Parathyroid adenoma (tissue), 2 donors: ENCODE data around the gene FGGY.
"Not testable (repeated sequence)": the region's sequence is repeated elsewhere in the genome, so short reads cannot be mapped to it uniquely, and the experiment has no call there.

ENCODE experiments used
- H2AFZ ChIP-seq: fragments of 300-600 bp; sonication (generic); one replicate; pipeline ENCODE4 v1.7.0; 2017; ENCODE audit warnings: antibody characterized with exemption, mild to moderate bottlenecking
- H3K27ac ChIP-seq: fragments of 300-600 bp; sonication (generic); one replicate; pipeline ENCODE4 v1.7.0; 2017
- H3K27me3 ChIP-seq: fragments of 300-600 bp; sonication (generic); one replicate; pipeline ENCODE4 v1.7.0; 2017; ENCODE audit warnings: low read length; ENCODE audit not compliant: control insufficient read depth, insufficient read depth
- H3K36me3 ChIP-seq: fragments of 300-600 bp; sonication (generic); one replicate; pipeline ENCODE4 v1.7.0; 2017; ENCODE audit warnings: low read length; ENCODE audit not compliant: control insufficient read depth, insufficient read depth
- H3K4me1 ChIP-seq: fragments of 300-600 bp; sonication (generic); one replicate; pipeline ENCODE4 v1.7.0; 2017; ENCODE audit warnings: control low read depth
- H3K4me2 ChIP-seq: fragments of 300-600 bp; sonication (generic); one replicate; pipeline ENCODE4 v1.7.0; 2017; ENCODE audit warnings: low read length
- H3K4me3 ChIP-seq: fragments of 300-600 bp; sonication (generic); one replicate; pipeline ENCODE4 v1.7.0; 2017; ENCODE audit warnings: low read depth, low read length
- H3K79me2 ChIP-seq: fragments of 300-600 bp; sonication (generic); one replicate; pipeline ENCODE4 v1.7.0; 2017; ENCODE audit warnings: control low read depth
- H3K9ac ChIP-seq: fragments of 300-600 bp; sonication (generic); one replicate; pipeline ENCODE4 v1.7.0; 2017; ENCODE audit warnings: mild to moderate bottlenecking
- H3K9me3 ChIP-seq: fragments of 300-600 bp; sonication (generic); one replicate; pipeline ENCODE4 v1.7.0; 2017; ENCODE audit warnings: low read length; ENCODE audit not compliant: control insufficient read depth
- TF ChIP-seq, protein P1 (sequence below): fragments of 300-600 bp; sonication (generic); IDR thresholded peaks from one replicate; pipeline ENCODE4 v1.7.0; 2017; ENCODE audit warnings: antibody characterized with exemption, mild to moderate bottlenecking
- donor health status: primary hyperparathyroidism.

The FGGY gene

GRCh38 chr1:59705466-59706302 lies 408.8 kb downstream of the FGGY start:
- Histone ChIP-seq H3K79me2 (no peaks in the 10 kb centered on the region), H3K27me3 (no peaks in the 10 kb centered on the region), H2AFZ (no peak overlapping the region), H3K9ac (no peak overlapping the region), H3K4me2 (no peak overlapping the region), H3K9me3 (no peaks in the 10 kb centered on the region), H3K36me3 (no peaks in the 10 kb centered on the region), H3K4me3 (no peak overlapping the region), H3K27ac (no peak overlapping the region), H3K4me1 (no peaks in the 10 kb centered on the region)
- TF ChIP-seq, protein P1, sequence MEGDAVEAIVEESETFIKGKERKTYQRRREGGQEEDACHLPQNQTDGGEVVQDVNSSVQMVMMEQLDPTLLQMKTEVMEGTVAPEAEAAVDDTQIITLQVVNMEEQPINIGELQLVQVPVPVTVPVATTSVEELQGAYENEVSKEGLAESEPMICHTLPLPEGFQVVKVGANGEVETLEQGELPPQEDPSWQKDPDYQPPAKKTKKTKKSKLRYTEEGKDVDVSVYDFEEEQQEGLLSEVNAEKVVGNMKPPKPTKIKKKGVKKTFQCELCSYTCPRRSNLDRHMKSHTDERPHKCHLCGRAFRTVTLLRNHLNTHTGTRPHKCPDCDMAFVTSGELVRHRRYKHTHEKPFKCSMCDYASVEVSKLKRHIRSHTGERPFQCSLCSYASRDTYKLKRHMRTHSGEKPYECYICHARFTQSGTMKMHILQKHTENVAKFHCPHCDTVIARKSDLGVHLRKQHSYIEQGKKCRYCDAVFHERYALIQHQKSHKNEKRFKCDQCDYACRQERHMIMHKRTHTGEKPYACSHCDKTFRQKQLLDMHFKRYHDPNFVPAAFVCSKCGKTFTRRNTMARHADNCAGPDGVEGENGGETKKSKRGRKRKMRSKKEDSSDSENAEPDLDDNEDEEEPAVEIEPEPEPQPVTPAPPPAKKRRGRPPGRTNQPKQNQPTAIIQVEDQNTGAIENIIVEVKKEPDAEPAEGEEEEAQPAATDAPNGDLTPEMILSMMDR, result no peak

- Histone ChIP-seq H3K9ac (no peak overlapping the region), H3K9me3 (no peaks in the 10 kb centered on the region)
Measured at GRCh38 chr1:59706303-59706599, 409.4 kb downstream of the FGGY start.

GRCh38 chr1:59707178-59707791 lies 410.4 kb downstream of the FGGY start:
- Histone ChIP-seq H3K4me3 (no peak overlapping the region), H3K36me3 (no peaks in the 10 kb centered on the region), H3K9ac (no peak overlapping the region), H2AFZ (no peak overlapping the region), H3K9me3 (no peaks in the 10 kb centered on the region), H3K4me2 (no peak overlapping the region), H3K27ac (peak overlapping the region; percentile 39), H3K27me3 (no peaks in the 10 kb centered on the region), H3K79me2 (no peaks in the 10 kb centered on the region), H3K4me1 (no peaks in the 10 kb centered on the region)
- TF ChIP-seq, protein P1, result no peak

More at GRCh38 chr1:59706303-59706599, 409.4 kb downstream of the FGGY start:
- no peak overlapping the region for H3K4me2 ChIP-seq
- no peaks in the 10 kb centered on the region for H3K79me2 ChIP-seq
- H3K4me3 ChIP-seq, result no peak overlapping the region
- no peak overlapping the region for H2AFZ ChIP-seq
- H3K4me1 ChIP-seq, result no peaks in the 10 kb centered on the region
- no peaks in the 10 kb centered on the region for H3K27me3 ChIP-seq
- TF ChIP-seq, protein P1, result no peak
- no peak overlapping the region for H3K27ac ChIP-seq
- H3K36me3 ChIP-seq, result no peaks in the 10 kb centered on the region

DNA sequence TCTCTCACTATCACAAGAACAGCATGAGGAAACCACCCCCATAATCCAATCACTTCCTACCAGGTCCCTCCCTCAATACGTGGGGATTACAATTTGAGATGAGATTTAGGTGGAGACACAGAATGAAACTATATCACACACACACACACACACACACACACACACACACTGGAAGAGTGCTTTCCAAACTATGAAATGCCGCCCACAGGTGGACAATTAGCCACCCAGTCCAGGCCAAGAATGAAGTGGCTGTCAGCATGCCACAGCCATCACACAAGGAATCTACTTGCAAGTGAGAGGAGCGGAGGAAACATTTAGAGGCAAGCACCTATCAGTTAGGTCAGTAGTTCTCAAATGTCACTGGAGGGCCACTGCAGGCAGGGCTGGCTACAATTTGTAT lies 412.4 kb downstream of the FGGY start:
- Histone ChIP-seq H3K4me2 (no peak overlapping the region), H3K4me3 (no peak overlapping the region)

GRCh38 chr1:59710920-59711319 lies 414.0 kb downstream of the FGGY start:
- H3K4me1 ChIP-seq, H3K4me3 ChIP-seq, H3K9me3 ChIP-seq, H3K79me2 ChIP-seq, H2AFZ ChIP-seq, H3K27me3 ChIP-seq, H3K4me2 ChIP-seq, H3K36me3 ChIP-seq, H3K9ac ChIP-seq, H3K27ac ChIP-seq: not testable (repeated sequence)

More for the DNA sequence above, 412.4 kb downstream of the FGGY start:
- TF ChIP-seq, protein P1, result no peak
- Histone ChIP-seq H3K4me1 (no peaks in the 10 kb centered on the region), H3K27me3 (no peaks in the 10 kb centered on the region), H3K79me2 (no peaks in the 10 kb centered on the region), H2AFZ (no peak overlapping the region), H3K36me3 (no peaks in the 10 kb centered on the region), H3K9ac (no peak overlapping the region), H3K9me3 (no peaks in the 10 kb centered on the region), H3K27ac (no peak overlapping the region)
